H1 (cell line): Measurements from ENCODE around the gene KCNH1.

Experiments
- EZH2 ChIP-seq: fragments of 200-600 bp; sonication (generic); IDR thresholded peaks from 2 replicates; pipeline ENCODE4 v1.7.1; 2012; ENCODE audit warnings: low read depth, mild to moderate bottlenecking, moderate library complexity, low read length, inconsistent platforms; ENCODE audit not compliant: severe bottlenecking
- PHF8 ChIP-seq: fragments of 200-600 bp; sonication (generic); conservative IDR thresholded peaks from 2 replicates; pipeline ENCODE4 v1.7.1; 2012; ENCODE audit warnings: low read depth, mild to moderate bottlenecking, inconsistent platforms, low read length, moderate library complexity
- POLR2A ChIP-seq, 2 experiments: IDR thresholded peaks; 1 replicate in 1 of 2; 2 replicates in 1 of 2; pipeline ENCODE4 v1.6.1; 2011; ENCODE audit warnings: low read depth in 2 of 2, low read length in 2 of 2, mild to moderate bottlenecking in 2 of 2; ENCODE audit errors: control extremely low read depth in 1 of 2
- SP1 ChIP-seq: IDR thresholded peaks from 2 replicates; pipeline ENCODE4 v1.6.1; 2011; ENCODE audit warnings: low read depth, low read length
- TF ChIP-seq, protein P1 (sequence below), 3 experiments: IDR thresholded peaks; 1 replicate in 2 of 3; 2 replicates in 1 of 3; pipeline versions ENCODE4 v1.5.1 to v1.6.1; 2011; ENCODE audit warnings: low read length in 3 of 3, mild to moderate bottlenecking in 3 of 3, inconsistent platforms in 2 of 3, low read depth in 1 of 3, moderate library complexity in 1 of 3; ENCODE audit not compliant: insufficient read depth in 1 of 3; ENCODE audit errors: control extremely low read depth in 1 of 3

- TF ChIP-seq SP1 (no peak), POLR2A (IDR thresholded peaks at IDR 0.05; ENCODE audit: control extremely low read depth in 1 of 2, low read depth in 2 of 2, low read length in 2 of 2) (no peak), EZH2 (no peak), PHF8 (no peak)
- TF ChIP-seq, protein P1, sequence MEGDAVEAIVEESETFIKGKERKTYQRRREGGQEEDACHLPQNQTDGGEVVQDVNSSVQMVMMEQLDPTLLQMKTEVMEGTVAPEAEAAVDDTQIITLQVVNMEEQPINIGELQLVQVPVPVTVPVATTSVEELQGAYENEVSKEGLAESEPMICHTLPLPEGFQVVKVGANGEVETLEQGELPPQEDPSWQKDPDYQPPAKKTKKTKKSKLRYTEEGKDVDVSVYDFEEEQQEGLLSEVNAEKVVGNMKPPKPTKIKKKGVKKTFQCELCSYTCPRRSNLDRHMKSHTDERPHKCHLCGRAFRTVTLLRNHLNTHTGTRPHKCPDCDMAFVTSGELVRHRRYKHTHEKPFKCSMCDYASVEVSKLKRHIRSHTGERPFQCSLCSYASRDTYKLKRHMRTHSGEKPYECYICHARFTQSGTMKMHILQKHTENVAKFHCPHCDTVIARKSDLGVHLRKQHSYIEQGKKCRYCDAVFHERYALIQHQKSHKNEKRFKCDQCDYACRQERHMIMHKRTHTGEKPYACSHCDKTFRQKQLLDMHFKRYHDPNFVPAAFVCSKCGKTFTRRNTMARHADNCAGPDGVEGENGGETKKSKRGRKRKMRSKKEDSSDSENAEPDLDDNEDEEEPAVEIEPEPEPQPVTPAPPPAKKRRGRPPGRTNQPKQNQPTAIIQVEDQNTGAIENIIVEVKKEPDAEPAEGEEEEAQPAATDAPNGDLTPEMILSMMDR (IDR thresholded peaks at IDR 0.05; ENCODE audit: control extremely low read depth in 1 of 3, insufficient read depth in 1 of 3, low read depth in 1 of 3, low read length in 3 of 3): no peak
Observed at GRCh38 chr1:210786546-210786945, 347.4 kb downstream of the KCNH1 start.
